ENCODE measurements around the gene SGMS1. TPM values are rescaled to one million over a fixed set of nuclear protein-coding genes. Genes with fewer than 3 reads are reported as not detected.

Gene SGMS1
- total and polyA plus RNA-seq, 2 experiments from 2014 or later, result 15.0 to 34.7 TPM

- TF ChIP-seq, protein P1, sequence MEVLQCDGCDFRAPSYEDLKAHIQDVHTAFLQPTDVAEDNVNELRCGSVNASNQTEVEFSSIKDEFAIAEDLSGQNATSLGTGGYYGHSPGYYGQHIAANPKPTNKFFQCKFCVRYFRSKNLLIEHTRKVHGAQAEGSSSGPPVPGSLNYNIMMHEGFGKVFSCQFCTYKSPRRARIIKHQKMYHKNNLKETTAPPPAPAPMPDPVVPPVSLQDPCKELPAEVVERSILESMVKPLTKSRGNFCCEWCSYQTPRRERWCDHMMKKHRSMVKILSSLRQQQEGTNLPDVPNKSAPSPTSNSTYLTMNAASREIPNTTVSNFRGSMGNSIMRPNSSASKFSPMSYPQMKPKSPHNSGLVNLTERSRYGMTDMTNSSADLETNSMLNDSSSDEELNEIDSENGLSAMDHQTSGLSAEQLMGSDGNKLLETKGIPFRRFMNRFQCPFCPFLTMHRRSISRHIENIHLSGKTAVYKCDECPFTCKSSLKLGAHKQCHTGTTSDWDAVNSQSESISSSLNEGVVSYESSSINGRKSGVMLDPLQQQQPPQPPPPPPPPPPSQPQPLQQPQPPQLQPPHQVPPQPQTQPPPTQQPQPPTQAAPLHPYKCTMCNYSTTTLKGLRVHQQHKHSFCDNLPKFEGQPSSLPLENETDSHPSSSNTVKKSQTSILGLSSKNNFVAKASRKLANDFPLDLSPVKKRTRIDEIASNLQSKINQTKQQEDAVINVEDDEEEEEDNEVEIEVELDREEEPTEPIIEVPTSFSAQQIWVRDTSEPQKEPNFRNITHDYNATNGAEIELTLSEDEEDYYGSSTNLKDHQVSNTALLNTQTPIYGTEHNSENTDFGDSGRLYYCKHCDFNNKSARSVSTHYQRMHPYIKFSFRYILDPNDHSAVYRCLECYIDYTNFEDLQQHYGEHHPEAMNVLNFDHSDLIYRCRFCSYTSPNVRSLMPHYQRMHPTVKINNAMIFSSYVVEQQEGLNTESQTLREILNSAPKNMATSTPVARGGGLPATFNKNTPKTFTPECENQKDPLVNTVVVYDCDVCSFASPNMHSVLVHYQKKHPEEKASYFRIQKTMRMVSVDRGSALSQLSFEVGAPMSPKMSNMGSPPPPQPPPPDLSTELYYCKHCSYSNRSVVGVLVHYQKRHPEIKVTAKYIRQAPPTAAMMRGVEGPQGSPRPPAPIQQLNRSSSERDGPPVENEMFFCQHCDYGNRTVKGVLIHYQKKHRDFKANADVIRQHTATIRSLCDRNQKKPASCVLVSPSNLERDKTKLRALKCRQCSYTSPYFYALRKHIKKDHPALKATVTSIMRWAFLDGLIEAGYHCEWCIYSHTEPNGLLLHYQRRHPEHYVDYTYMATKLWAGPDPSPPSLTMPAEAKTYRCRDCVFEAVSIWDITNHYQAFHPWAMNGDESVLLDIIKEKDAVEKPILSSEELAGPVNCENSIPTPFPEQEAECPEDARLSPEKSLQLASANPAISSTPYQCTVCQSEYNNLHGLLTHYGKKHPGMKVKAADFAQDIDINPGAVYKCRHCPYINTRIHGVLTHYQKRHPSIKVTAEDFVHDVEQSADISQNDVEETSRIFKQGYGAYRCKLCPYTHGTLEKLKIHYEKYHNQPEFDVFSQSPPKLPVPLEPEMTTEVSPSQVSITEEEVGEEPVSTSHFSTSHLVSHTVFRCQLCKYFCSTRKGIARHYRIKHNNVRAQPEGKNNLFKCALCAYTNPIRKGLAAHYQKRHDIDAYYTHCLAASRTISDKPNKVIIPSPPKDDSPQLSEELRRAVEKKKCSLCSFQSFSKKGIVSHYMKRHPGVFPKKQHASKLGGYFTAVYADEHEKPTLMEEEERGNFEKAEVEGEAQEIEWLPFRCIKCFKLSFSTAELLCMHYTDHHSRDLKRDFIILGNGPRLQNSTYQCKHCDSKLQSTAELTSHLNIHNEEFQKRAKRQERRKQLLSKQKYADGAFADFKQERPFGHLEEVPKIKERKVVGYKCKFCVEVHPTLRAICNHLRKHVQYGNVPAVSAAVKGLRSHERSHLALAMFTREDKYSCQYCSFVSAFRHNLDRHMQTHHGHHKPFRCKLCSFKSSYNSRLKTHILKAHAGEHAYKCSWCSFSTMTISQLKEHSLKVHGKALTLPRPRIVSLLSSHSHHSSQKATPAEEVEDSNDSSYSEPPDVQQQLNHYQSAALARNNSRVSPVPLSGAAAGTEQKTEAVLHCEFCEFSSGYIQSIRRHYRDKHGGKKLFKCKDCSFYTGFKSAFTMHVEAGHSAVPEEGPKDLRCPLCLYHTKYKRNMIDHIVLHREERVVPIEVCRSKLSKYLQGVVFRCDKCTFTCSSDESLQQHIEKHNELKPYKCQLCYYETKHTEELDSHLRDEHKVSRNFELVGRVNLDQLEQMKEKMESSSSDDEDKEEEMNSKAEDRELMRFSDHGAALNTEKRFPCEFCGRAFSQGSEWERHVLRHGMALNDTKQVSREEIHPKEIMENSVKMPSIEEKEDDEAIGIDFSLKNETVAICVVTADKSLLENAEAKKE (CRISPR knock-in tag; IDR thresholded peaks at IDR 0.05), result no peak
- TF ChIP-seq NANOG (IDR thresholded peaks at IDR 0.05; ENCODE audit: borderline replicate concordance), result no peak
- TF ChIP-seq EZH2phosphoT487 (IDR thresholded peaks at IDR 0.05; ENCODE audit: unreplicated experiment), result no peak
- TF ChIP-seq ZNF114 (CRISPR knock-in tag; IDR thresholded peaks at IDR 0.05), result no peak
- TF ChIP-seq, protein P2, sequence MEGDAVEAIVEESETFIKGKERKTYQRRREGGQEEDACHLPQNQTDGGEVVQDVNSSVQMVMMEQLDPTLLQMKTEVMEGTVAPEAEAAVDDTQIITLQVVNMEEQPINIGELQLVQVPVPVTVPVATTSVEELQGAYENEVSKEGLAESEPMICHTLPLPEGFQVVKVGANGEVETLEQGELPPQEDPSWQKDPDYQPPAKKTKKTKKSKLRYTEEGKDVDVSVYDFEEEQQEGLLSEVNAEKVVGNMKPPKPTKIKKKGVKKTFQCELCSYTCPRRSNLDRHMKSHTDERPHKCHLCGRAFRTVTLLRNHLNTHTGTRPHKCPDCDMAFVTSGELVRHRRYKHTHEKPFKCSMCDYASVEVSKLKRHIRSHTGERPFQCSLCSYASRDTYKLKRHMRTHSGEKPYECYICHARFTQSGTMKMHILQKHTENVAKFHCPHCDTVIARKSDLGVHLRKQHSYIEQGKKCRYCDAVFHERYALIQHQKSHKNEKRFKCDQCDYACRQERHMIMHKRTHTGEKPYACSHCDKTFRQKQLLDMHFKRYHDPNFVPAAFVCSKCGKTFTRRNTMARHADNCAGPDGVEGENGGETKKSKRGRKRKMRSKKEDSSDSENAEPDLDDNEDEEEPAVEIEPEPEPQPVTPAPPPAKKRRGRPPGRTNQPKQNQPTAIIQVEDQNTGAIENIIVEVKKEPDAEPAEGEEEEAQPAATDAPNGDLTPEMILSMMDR (conservative IDR thresholded peaks at IDR 0.05; ENCODE audit: low read depth in 2 of 2), result no peak
- no peak for TF ChIP-seq EZH2 (IDR thresholded peaks at IDR 0.05; ENCODE audit: low read depth, unreplicated experiment)
These were observed 330.0 kb downstream of the SGMS1 start (continued) for GRCh38 chr10:50293513-50294313.
